GM19238 (cell line): ENCODE data around the gene GAREM2.

Experiments
- DNase-seq: peaks from one replicate; pipeline ENCODE4 v3.0.0; 2011; ENCODE audit warnings: low spot score; ENCODE audit not compliant: insufficient read length

GAREM2 gene

GRCh38 chr2:26187114-26187513 is 14.2 kb downstream of the GAREM2 start:
- no peak for DNase-seq

GRCh38 chr2:26187537-26188104 is 14.7 kb downstream of the GAREM2 start:
- DNase-seq: no peak

DNA sequence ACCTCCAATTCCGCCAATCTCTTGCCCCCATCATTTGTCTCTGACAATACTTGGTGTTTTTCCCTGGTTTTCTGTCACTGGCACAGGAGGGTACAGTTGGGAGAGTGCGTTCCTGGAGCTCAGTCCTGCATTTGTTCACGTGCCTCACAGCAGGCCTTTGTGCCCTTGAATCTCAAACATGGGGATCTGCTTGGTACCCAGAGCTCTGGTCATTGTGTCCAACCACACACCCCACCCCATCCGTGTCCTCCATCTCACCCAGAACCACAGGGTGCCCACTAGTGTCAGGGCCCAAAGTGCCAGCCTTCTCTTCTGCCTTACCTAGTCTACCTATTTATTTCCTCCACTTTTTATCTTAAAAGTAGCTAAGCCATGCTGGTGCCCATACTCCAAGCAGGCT is 16.2 kb downstream of the GAREM2 start:
- DNase-seq: no peak

- DNase-seq: no peak
These were observed 16.9 kb downstream of the GAREM2 start for GRCh38 chr2:26189751-26190150.

GRCh38 chr2:26190369-26190768 is 17.5 kb downstream of the GAREM2 start:
- DNase-seq: no peak

- DNase-seq: no peak
These were observed 18.6 kb downstream of the GAREM2 start for GRCh38 chr2:26191316-26192159.

DNA sequence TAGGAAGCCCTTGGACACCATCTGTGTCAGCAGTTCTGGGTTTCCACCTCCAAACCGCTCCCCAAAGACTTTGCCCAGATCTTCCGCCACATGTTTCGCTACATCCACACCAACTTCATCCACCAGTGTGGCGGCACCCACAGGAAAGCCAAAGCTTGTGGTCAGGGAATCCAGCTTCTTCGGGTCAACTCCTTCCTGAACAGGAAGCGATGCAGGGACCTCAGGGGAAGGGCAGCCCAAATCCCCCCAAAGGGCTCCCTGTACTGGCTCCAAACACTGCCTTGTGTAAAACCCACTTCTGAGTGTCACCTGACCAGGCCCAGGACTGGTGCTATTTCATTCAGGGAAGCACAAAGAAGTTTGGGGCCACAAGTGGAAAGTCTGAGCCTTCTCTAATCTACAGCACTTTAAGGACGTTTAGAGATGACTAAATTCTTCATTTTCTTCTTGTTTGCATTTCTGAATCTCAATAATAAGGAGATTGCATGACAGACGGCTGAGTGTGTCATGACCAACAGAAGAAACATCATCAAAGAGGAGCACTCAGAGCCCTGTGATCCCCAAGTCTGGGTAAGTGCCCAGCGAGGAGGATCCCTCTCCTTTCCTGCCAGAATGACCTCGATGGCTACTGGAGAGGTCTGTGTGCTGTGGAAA is 20.8 kb downstream of the GAREM2 start:
- no peak for DNase-seq

DNA sequence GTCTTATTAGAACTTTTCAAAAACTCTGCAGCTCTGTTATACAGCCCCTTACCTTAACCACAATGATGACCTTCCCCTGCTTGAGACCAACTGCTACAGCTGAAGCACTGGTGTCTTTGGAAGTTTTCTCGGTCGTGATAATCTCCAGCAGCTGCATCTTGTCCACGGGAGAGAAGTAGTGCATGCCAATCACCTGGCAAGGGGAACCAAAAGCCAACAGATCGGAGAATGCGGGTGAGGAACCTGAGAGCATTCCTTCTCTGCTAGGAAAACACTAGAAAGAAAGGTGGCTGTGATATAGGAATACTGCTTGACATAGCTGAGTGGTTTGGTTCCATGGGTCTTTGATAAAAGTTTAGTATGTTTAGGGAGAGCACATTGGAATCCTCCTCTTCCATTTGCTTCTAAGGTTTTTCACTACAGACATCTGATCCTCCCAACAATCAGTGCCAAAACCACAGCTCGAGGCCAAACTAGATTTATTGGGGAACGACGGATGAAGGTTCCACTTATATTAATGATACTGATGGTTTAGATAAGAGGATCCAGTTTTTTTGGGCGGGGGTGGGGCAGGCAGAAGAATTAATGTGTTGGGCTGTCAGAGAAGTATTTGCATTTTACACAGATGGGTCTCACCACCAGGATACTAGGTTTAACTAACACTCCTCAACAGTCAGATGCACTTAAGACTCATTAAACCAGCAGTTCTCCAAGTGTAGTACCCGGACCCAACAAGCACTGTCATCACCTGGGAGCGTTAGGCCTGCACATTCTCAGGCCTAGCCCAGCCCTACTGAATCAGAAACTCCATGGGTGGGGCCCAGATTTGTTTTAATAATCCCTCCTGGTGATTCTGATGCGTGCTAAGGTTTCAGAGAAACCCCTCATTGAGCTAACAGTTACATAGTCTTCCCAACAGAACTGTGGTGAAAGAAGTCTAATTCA is 22.4 kb downstream of the GAREM2 start:
- no peak for DNase-seq

DNA sequence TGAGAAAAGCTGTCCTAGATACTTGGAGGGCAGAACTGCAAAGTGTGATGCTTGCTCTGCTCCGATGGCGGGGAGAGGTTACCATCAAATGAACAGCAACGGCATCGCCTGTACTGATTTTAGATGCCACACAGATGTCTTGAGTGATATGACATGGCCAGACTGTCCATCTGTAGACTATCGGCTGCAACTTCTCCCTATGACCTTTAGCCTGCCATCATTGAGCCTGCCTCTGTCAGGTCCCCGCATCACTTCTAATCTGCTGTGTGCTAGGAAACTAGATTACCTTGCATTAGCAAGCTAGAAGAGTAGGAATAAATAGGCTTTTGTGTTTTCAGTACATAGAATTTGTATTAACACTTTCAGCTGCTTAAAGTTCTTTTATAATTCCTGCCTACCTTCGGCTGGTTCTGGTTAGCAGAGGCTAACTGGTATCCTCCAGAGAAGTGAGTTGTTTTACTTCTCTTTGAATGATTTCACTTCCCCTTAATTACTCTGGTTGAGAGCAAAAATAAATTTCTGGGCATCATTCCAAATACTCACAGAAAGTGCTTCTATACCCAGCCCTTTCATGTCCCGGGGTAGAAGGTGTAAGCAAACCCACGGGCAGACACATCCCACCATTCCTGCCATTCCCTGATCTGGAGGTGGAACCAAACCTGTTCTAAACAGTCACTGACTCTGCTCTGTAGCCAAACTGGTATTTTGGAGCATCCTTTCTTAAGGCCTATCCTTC is 24.0 kb downstream of the GAREM2 start:
- no peak for DNase-seq

- DNase-seq: no peak
These were observed 24.6 kb downstream of the GAREM2 start for GRCh38 chr2:26197516-26197915.

GRCh38 chr2:26202981-26203490 is 30.1 kb downstream of the GAREM2 start:
- DNase-seq: no peak

- DNase-seq: no peak
These were observed 31.0 kb downstream of the GAREM2 start for GRCh38 chr2:26203906-26204305.

- no peak for DNase-seq
These were observed 39.1 kb downstream of the GAREM2 start for GRCh38 chr2:26212011-26212410.

DNA sequence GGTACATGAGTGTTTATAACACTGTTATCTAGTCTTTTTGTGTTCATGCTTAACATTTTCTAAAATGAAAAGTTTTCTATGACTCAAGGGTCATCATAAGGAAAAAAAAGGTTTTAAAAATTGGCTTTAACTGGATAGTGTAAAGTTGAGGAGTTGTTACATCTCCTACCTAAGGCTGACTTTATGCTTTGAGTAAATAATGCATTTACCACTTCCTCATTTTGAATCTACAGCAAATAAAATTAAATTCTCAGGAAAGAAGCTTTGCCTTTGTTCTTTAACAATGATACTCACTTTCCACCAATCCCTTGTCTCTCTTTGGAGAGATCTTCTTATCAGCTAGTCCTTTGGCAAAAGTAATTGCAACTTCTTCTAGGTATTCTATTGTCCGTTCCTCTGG is 41.9 kb downstream of the GAREM2 start:
- no peak for DNase-seq

- no peak for DNase-seq
These were observed 42.9 kb downstream of the GAREM2 start for GRCh38 chr2:26215833-26216232.

- no peak for DNase-seq
These were observed 43.7 kb downstream of the GAREM2 start for GRCh38 chr2:26216587-26216986.

- DNase-seq: no peak
These were observed 44.8 kb downstream of the GAREM2 start for GRCh38 chr2:26217720-26218119.

GRCh38 chr2:26223018-26223417 is 50.1 kb downstream of the GAREM2 start:
- no peak for DNase-seq

GRCh38 chr2:26224095-26224494 is 51.2 kb downstream of the GAREM2 start:
- DNase-seq: no peak

DNA sequence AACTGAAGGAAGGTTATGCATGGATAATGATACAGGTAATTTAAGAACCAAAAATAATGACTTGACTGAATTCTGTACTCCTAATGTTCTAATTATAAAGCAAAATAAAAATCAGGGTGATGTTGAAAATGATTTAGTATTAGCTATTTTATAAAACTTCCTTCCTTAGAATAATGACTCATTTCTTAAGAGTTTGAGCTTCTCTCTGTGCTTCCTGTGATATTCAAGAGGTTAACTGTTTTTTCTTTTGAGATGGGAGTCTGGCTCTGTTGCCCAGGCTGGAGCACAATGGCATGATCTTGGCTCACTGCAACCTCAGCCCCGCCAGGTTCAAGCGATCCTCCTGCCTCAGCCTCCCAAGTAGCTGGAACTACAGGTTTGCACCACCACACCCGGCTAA is 56.7 kb downstream of the GAREM2 start:
- no peak for DNase-seq

- DNase-seq: no peak
These were observed 57.9 kb downstream of the GAREM2 start for GRCh38 chr2:26230806-26231205.
